CD14-positive monocyte (primary cell): ENCODE results near the gene KHDRBS2. TPM values are rescaled to one million over a fixed set of nuclear protein-coding genes. Genes with fewer than 3 reads are reported as not detected.

ENCODE experiments used
- DNase-seq, 3 donors: peaks; one replicate each; pipeline ENCODE4 v3.0.0-alpha.2; 2011 to 2022
- H2AFZ ChIP-seq: 2 replicates; pipeline ENCODE4 v1.6.0; 2012; ENCODE audit warnings: mild to moderate bottlenecking, low read depth, low read length, inconsistent platforms; ENCODE audit not compliant: insufficient read depth, poor library complexity, severe bottlenecking
- H3K27ac ChIP-seq, 2 donors: 1 replicate in 1 of 2; 2 replicates in 1 of 2; pipeline ENCODE4 v1.5.1; 2012 to 2013; ENCODE audit warnings: low read length in 2 of 2, control low read depth in 1 of 2, inconsistent platforms in 1 of 2, low read depth in 1 of 2, mild to moderate bottlenecking in 1 of 2
- H3K27me3 ChIP-seq, 2 donors: one replicate each; pipeline versions ENCODE4 v1.6.0 to v1.6.1; 2011 to 2013; ENCODE audit warnings: low read length in 2 of 2; ENCODE audit not compliant: control insufficient read depth in 2 of 2, insufficient read depth in 2 of 2
- H3K36me3 ChIP-seq, 2 donors: replicated peaks in 1 of 2; 1 replicate in 1 of 2; 2 replicates in 1 of 2; pipeline versions ENCODE4 v1.5.1 to v1.6.1; 2012 to 2013; ENCODE audit warnings: low read length in 2 of 2, control low read depth in 1 of 2, inconsistent platforms in 1 of 2, mild to moderate bottlenecking in 1 of 2; ENCODE audit not compliant: insufficient read depth in 2 of 2, control insufficient read depth in 1 of 2
- H3K4me1 ChIP-seq, 2 donors: 1 replicate in 1 of 2; 2 replicates in 1 of 2; pipeline versions ENCODE4 v1.5.1 to v1.6.1; 2012 to 2013; ENCODE audit warnings: low read length in 2 of 2, control low read depth in 1 of 2, inconsistent platforms in 1 of 2, mild to moderate bottlenecking in 1 of 2, moderate library complexity in 1 of 2; ENCODE audit not compliant: insufficient read depth in 2 of 2, control insufficient read depth in 1 of 2
- H3K4me2 ChIP-seq: replicated peaks from 2 replicates; pipeline ENCODE3; 2012; ENCODE audit warnings: low read length, moderate library complexity, mild to moderate bottlenecking; ENCODE audit not compliant: poor library complexity, severe bottlenecking; ENCODE audit errors: extremely low read depth
- H3K4me3 ChIP-seq, 3 experiments: fragments of 200-600 bp in 1 of 3; sonication (generic) in 1 of 3; replicated peaks in 1 of 3; 1 replicate in 2 of 3; 2 replicates in 1 of 3; pipeline ENCODE4 v1.5.1; 2011 to 2013; ENCODE audit warnings: low read length in 3 of 3, mild to moderate bottlenecking in 3 of 3, control low read depth in 2 of 3, low read depth in 2 of 3, inconsistent platforms in 1 of 3, moderate library complexity in 1 of 3
- H3K79me2 ChIP-seq: 2 replicates; pipeline ENCODE4 v1.6.0; 2012; ENCODE audit warnings: mild to moderate bottlenecking, control low read depth, inconsistent platforms, low read length, moderate library complexity; ENCODE audit not compliant: insufficient read depth
- H3K9ac ChIP-seq: 2 replicates; pipeline ENCODE4 v1.6.0; 2017; ENCODE audit warnings: low read length, mild to moderate bottlenecking; ENCODE audit not compliant: insufficient read depth, poor library complexity, severe bottlenecking
- H3K9me3 ChIP-seq, 2 donors: replicated peaks in 1 of 2; 1 replicate in 1 of 2; 2 replicates in 1 of 2; pipeline versions ENCODE4 v1.5.1 to v1.6.1; 2012 to 2013; ENCODE audit warnings: low read length in 2 of 2, control low read depth in 1 of 2; ENCODE audit not compliant: control insufficient read depth in 1 of 2, insufficient read depth in 1 of 2
- H4K20me1 ChIP-seq: 2 replicates; pipeline ENCODE4 v1.6.0; 2012; ENCODE audit warnings: mild to moderate bottlenecking, low read length, control low read depth, moderate library complexity; ENCODE audit not compliant: insufficient read depth
- H3K27ac Mint-ChIP-seq, 7 donors: one replicate each; pipeline ENCODE4 v1.8.0; 2020; ENCODE audit warnings: mild to moderate bottlenecking in 7 of 7, mixed read lengths in 7 of 7, moderate library complexity in 6 of 7, inconsistent platforms in 2 of 7
- H3K27me3 Mint-ChIP-seq, 3 donors: one replicate each; pipeline ENCODE4 v1.8.0; 2021 to 2022; ENCODE audit warnings: low read depth in 3 of 3, mild to moderate bottlenecking in 3 of 3, mixed read lengths in 3 of 3, moderate library complexity in 3 of 3, inconsistent platforms in 1 of 3
- H3K36me3 Mint-ChIP-seq, 2 donors: one replicate each; pipeline ENCODE4 v1.8.0; 2020; ENCODE audit warnings: mixed read lengths in 2 of 2, inconsistent platforms in 1 of 2, mild to moderate bottlenecking in 1 of 2
- H3K4me1 Mint-ChIP-seq: one replicate; pipeline ENCODE4 v1.8.0; 2020; ENCODE audit warnings: mild to moderate bottlenecking, mixed read lengths
- H3K4me3 Mint-ChIP-seq, 2 donors: one replicate each; pipeline ENCODE4 v1.8.0; 2020; ENCODE audit warnings: mild to moderate bottlenecking in 2 of 2, mixed read lengths in 2 of 2, moderate library complexity in 1 of 2
- H3K9me3 Mint-ChIP-seq, 7 donors: one replicate each; pipeline ENCODE4 v1.8.0; 2020 to 2022; ENCODE audit warnings: mixed read lengths in 7 of 7, mild to moderate bottlenecking in 6 of 7, moderate library complexity in 6 of 7, inconsistent platforms in 2 of 7
- WGBS: methylation state at CpG from one replicate; pipeline ENCODE4 v1.1.5; 2013; ENCODE audit warnings: missing lambda C conversion rate; ENCODE audit not compliant: insufficient coverage; 5-methylcytosine and 5-hydroxymethylcytosine counted together
- intact Hi-C, 2 donors: fragments of 100-400 bp; cut with micrococcal nuclease; formaldehyde crosslinking; loops; one replicate each; pipeline versions ENCODE4 v1.15.0 to v1.15.1; 2023
- polyA plus RNA-seq, 3 donors: library from polyadenylated mRNA; depleted of rRNA in 1 of 3; unstranded in 2 of 3; stranded (reverse) in 1 of 3; fragments of 300-500 nt in 2 of 3; fragments of >200 nt in 1 of 3; fragmentation: Illumina TruSeq in 2 of 3; gene quantifications; 1 replicate in 2 of 3; 2 replicates in 1 of 3; pipeline ENCODE4 v1.2.3, GENCODE V29; 2012 to 2021
- TF ChIP-seq, protein P1 (sequence below): fragments of 200-600 bp; IDR thresholded peaks from one replicate; pipeline ENCODE4 v1.8.0; 2022; ENCODE audit warnings: antibody characterized with exemption, mild to moderate bottlenecking

Gene KHDRBS2
- polyA plus RNA-seq, 3 donors: 0.09 to 0.57 (median 0.14) TPM

DNA sequence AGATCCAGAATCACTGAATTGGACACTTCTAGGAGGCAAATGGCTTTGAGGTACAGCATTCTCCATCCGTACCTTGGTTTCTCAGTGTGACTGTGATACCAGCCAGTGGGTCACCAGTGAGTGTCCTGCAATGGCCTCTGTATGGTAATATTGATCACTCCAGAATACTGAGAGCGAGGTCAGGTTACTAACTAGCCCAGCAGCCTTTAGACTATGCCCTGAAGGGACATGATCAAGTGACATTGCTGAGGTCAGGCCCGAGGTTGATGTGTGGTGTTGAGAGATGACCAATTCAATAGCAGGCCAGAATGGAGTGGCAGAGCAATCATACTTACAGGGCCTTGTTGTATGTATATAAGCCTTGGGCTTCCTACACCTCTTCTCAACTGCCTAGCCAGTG lies 476.0 kb downstream of the KHDRBS2 start:
- no peaks in the 10 kb centered on the region for H3K4me1 Mint-ChIP-seq
- no peaks in the 10 kb centered on the region for H3K79me2 ChIP-seq
- no peaks in the 10 kb centered on the region for H3K36me3 Mint-ChIP-seq
- H3K4me3 Mint-ChIP-seq: no peak overlapping the region
- TF ChIP-seq, protein P1, sequence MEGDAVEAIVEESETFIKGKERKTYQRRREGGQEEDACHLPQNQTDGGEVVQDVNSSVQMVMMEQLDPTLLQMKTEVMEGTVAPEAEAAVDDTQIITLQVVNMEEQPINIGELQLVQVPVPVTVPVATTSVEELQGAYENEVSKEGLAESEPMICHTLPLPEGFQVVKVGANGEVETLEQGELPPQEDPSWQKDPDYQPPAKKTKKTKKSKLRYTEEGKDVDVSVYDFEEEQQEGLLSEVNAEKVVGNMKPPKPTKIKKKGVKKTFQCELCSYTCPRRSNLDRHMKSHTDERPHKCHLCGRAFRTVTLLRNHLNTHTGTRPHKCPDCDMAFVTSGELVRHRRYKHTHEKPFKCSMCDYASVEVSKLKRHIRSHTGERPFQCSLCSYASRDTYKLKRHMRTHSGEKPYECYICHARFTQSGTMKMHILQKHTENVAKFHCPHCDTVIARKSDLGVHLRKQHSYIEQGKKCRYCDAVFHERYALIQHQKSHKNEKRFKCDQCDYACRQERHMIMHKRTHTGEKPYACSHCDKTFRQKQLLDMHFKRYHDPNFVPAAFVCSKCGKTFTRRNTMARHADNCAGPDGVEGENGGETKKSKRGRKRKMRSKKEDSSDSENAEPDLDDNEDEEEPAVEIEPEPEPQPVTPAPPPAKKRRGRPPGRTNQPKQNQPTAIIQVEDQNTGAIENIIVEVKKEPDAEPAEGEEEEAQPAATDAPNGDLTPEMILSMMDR: no peak
- no peak overlapping the region for H3K4me2 ChIP-seq
- 100% methylated on average over 1 of the region's 3 CpGs for WGBS
- intact Hi-C loops: no loop called here
- no peaks in the 10 kb centered on the region for H3K27me3 Mint-ChIP-seq
- H3K27me3 ChIP-seq: no peaks in the 10 kb centered on the region
- H3K27ac ChIP-seq: no peak overlapping the region
- no peaks in the 10 kb centered on the region for H3K9me3 ChIP-seq
- no peaks in the 10 kb centered on the region for H3K4me1 ChIP-seq
- H3K4me3 ChIP-seq: no peak overlapping the region
- H4K20me1 ChIP-seq: no peaks in the 10 kb centered on the region
- H3K36me3 ChIP-seq: no peaks in the 10 kb centered on the region
- H2AFZ ChIP-seq: no peak overlapping the region
- H3K9me3 Mint-ChIP-seq: peaks cover 0 to under 1% (median 0%) of the 10 kb centered on the region in 7 donors
- no peak overlapping the region for H3K27ac Mint-ChIP-seq
- H3K9ac ChIP-seq: no peak overlapping the region
- no peak for DNase-seq

DNA sequence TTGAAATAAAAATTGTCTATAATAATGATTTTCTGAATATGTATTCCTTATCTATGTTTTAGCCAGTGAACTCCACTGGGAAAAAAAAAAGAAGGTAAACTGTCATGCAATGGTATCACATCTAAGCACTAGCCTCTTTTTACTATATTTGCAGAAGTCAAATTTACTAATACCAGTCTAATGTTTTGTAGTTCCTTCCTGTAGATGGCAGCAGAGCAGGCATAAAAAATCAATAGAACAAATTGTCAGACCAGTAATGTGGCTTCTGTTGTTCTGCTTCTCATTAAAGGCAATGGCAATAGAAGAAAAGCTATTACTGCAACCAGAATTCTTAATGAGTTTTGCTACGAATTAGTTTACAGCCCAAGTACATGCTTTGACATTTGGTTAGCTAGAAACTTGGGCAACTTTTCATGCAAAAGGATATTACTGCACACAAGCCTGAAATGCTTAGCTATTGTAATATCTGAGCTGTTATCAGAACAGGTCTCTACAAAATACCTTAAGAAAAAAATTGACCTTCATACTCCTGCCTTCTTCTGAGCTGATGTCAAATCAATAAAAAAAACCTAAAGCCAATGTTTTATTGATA lies 476.9 kb downstream of the KHDRBS2 start:
- TF ChIP-seq, protein P1: no peak
- no peaks in the 10 kb centered on the region for H3K36me3 ChIP-seq
- no peaks in the 10 kb centered on the region for H3K9me3 ChIP-seq
- no peak overlapping the region for H3K4me3 ChIP-seq
- Mint-ChIP-seq H3K4me1 (no peaks in the 10 kb centered on the region), H3K4me3 (no peak overlapping the region), H3K9me3 (peaks cover 0 to 7% (median 4%) of the 10 kb centered on the region in 7 donors), H3K27me3 (no peaks in the 10 kb centered on the region), H3K36me3 (no peaks in the 10 kb centered on the region), H3K27ac (no peak overlapping the region)
- 0% methylated on average over 1 of the region's 1 CpG for WGBS
- no peaks in the 10 kb centered on the region for H3K79me2 ChIP-seq
- no peak for DNase-seq
- H3K27ac ChIP-seq: no peak overlapping the region
- H3K4me2 ChIP-seq: no peak overlapping the region
- H3K9ac ChIP-seq: no peak overlapping the region
- no peaks in the 10 kb centered on the region for H3K4me1 ChIP-seq
- H4K20me1 ChIP-seq: no peaks in the 10 kb centered on the region
- H2AFZ ChIP-seq: no peak overlapping the region
- intact Hi-C loops: no loop called here
- no peaks in the 10 kb centered on the region for H3K27me3 ChIP-seq
